ENCODE data around the gene NOTUM.
"Not testable (repeated sequence)": the region's sequence is repeated elsewhere in the genome, so short reads cannot be mapped to it uniquely, and the experiment has no call there.

The NOTUM gene

GRCh38 chr17:81957691-81958432 lies 3.1 kb downstream of the NOTUM start:
- no peak for DNase-seq (ENCODE audit: low read depth)

- DNase-seq (ENCODE audit: low read depth), result no peak
Measured at GRCh38 chr17:81956607-81957589, 4.1 kb downstream of the NOTUM start.

- DNase-seq (ENCODE audit: low read depth), result no peak
Measured at GRCh38 chr17:81955756-81956544, 5.0 kb downstream of the NOTUM start.

- DNase-seq (ENCODE audit: low read depth), result no peak
Measured at GRCh38 chr17:81955058-81955681, 5.8 kb downstream of the NOTUM start.

- DNase-seq (ENCODE audit: low read depth), result no peak
Measured at GRCh38 chr17:81954131-81955057, 6.6 kb downstream of the NOTUM start.

- DNase-seq (ENCODE audit: low read depth), result not testable (repeated sequence)
Measured at GRCh38 chr17:81953443-81953842, 7.5 kb downstream of the NOTUM start.

- DNase-seq (ENCODE audit: low read depth), result no peak
Measured at GRCh38 chr17:81952792-81953228, 8.2 kb downstream of the NOTUM start.

- DNase-seq (ENCODE audit: low read depth), result no peak
Measured at GRCh38 chr17:81951785-81952684, 9.0 kb downstream of the NOTUM start.

- DNase-seq (ENCODE audit: low read depth), result no peak
Measured at GRCh38 chr17:81950501-81950900, 10.5 kb downstream of the NOTUM start.

GRCh38 chr17:81948635-81949378 lies 12.2 kb downstream of the NOTUM start:
- no peak for DNase-seq (ENCODE audit: low read depth)

- no peak for DNase-seq (ENCODE audit: low read depth)
Measured at GRCh38 chr17:81947189-81947588, 13.8 kb downstream of the NOTUM start, which contains the start of gene MYADML2. MYADML2 (minus strand) TSS chr17:81947233; CDS start chr17:81941741, 5,492 bp downstream.

- no peak for DNase-seq (ENCODE audit: low read depth)
Measured at GRCh38 chr17:81944858-81945257, 16.1 kb downstream of the NOTUM start.

GRCh38 chr17:81942167-81942553 lies 18.8 kb downstream of the NOTUM start:
- DNase-seq (ENCODE audit: low read depth), result no peak

GRCh38 chr17:81941484-81942166 lies 19.4 kb downstream of the NOTUM start:
- no peak for DNase-seq (ENCODE audit: low read depth)

GRCh38 chr17:81940538-81941483 lies 20.2 kb downstream of the NOTUM start:
- no peak for DNase-seq (ENCODE audit: low read depth)

- no peak for DNase-seq (ENCODE audit: low read depth)
Measured at GRCh38 chr17:81939881-81940385, 21.1 kb downstream of the NOTUM start.

GRCh38 chr17:81939218-81939617 lies 21.8 kb downstream of the NOTUM start:
- DNase-seq (ENCODE audit: low read depth), result no peak
